HL-60 (cell line): Measurements from ENCODE around the gene BCL2A1.

ENCODE experiments used
- GABPA ChIP-seq: IDR thresholded peaks from 2 replicates; pipeline ENCODE4 v1.6.1; 2012; ENCODE audit warnings: low read depth
- POLR2AphosphoS5 ChIP-seq: IDR thresholded peaks from 2 replicates; pipeline ENCODE4 v1.6.1; 2012; ENCODE audit warnings: low read depth
- REST ChIP-seq: IDR thresholded peaks from 2 replicates; pipeline ENCODE4 v1.6.1; 2012; ENCODE audit warnings: low read depth; ENCODE audit not compliant: insufficient replicate concordance
- TF ChIP-seq, protein P1 (sequence below): IDR thresholded peaks from one replicate; pipeline ENCODE4 v1.5.1; 2011; ENCODE audit warnings: low read length, control low read depth, inconsistent platforms; ENCODE audit not compliant: insufficient read depth

GRCh38 chr15:80020731-80021130 is 49.7 kb upstream of the BCL2A1 start:
- TF ChIP-seq, protein P1, sequence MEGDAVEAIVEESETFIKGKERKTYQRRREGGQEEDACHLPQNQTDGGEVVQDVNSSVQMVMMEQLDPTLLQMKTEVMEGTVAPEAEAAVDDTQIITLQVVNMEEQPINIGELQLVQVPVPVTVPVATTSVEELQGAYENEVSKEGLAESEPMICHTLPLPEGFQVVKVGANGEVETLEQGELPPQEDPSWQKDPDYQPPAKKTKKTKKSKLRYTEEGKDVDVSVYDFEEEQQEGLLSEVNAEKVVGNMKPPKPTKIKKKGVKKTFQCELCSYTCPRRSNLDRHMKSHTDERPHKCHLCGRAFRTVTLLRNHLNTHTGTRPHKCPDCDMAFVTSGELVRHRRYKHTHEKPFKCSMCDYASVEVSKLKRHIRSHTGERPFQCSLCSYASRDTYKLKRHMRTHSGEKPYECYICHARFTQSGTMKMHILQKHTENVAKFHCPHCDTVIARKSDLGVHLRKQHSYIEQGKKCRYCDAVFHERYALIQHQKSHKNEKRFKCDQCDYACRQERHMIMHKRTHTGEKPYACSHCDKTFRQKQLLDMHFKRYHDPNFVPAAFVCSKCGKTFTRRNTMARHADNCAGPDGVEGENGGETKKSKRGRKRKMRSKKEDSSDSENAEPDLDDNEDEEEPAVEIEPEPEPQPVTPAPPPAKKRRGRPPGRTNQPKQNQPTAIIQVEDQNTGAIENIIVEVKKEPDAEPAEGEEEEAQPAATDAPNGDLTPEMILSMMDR = no peak
- no peak for TF ChIP-seq POLR2AphosphoS5
- TF ChIP-seq REST = no peak
- TF ChIP-seq GABPA = no peak
